WTC11 (cell line): ENCODE results near the gene DMPK. TPM values are rescaled to one million over a fixed set of nuclear protein-coding genes. Genes with fewer than 3 reads are reported as not detected.
A peak's percentile ranks its signal among the peaks of the same experiment; 100 is the strongest.

Source experiments
- ATAC-seq: fragments of 200-7000 bp; cut with Tn5 transposase; 2 replicates; pipeline ENCODE4 v1.10.0; 2021; ENCODE audit warnings: mild to moderate bottlenecking, moderate library complexity
- CTCF ChIA-PET: fragments of 300-600 bp; sonication (Branson Sonifier 250); formaldehyde crosslinking; loops from one replicate; lab custom pipeline; 2021; ENCODE audit warnings: antibody characterized with exemption; lab: Charles Lee
- POLR2A ChIA-PET: fragments of 350-600 bp; sonication (Branson Sonifier 250); formaldehyde crosslinking; loops from one replicate; lab custom pipeline; 2021; ENCODE audit warnings: antibody characterized with exemption; lab: Charles Lee
- DNase-seq: peaks from one replicate; pipeline ENCODE4 v3.0.0; 2021; ENCODE audit warnings: low spot score
- H3K27ac Mint-ChIP-seq: 2 replicates; pipeline ENCODE4 v1.8.0; 2021; ENCODE audit warnings: mixed read lengths
- H3K27me3 Mint-ChIP-seq: 2 replicates; pipeline ENCODE4 v1.8.0; 2021; ENCODE audit warnings: low read depth, mild to moderate bottlenecking, moderate library complexity, mixed read lengths
- H3K36me3 Mint-ChIP-seq: 2 replicates; pipeline ENCODE4 v1.8.0; 2021; ENCODE audit warnings: mixed read lengths
- H3K4me1 Mint-ChIP-seq: 2 replicates; pipeline ENCODE4 v1.8.0; 2022; ENCODE audit warnings: mixed read lengths
- H3K4me3 Mint-ChIP-seq: 2 replicates; pipeline ENCODE4 v1.8.0; 2021; ENCODE audit warnings: mild to moderate bottlenecking, moderate library complexity, mixed read lengths
- H3K9me3 Mint-ChIP-seq: 2 replicates; pipeline ENCODE4 v1.8.0; 2021; ENCODE audit warnings: mixed read lengths
- AFF4 ChIP-seq: sonication (generic); formaldehyde crosslinking; IDR thresholded peaks from 2 replicates; pipeline ENCODE4 v1.8.1; 2023; ENCODE audit warnings: mild to moderate bottlenecking, missing genetic modification reagents, borderline replicate concordance
- ATF1 ChIP-seq: sonication (generic); formaldehyde crosslinking; IDR thresholded peaks from 2 replicates; pipeline ENCODE4 v1.8.1; 2023; ENCODE audit warnings: mild to moderate bottlenecking, moderate library complexity, missing genetic modification reagents
- ATF2 ChIP-seq: sonication (generic); formaldehyde crosslinking; IDR thresholded peaks from 2 replicates; pipeline ENCODE4 v1.8.1; 2022; ENCODE audit warnings: low read depth, missing genetic modification reagents, borderline replicate concordance
- E2F1 ChIP-seq: sonication (generic); formaldehyde crosslinking; IDR thresholded peaks from 2 replicates; pipeline ENCODE4 v1.8.0; 2022; ENCODE audit warnings: mild to moderate bottlenecking, missing genetic modification reagents
- MXD4 ChIP-seq: fragments of 250-450 bp; sonication (Bioruptor Pico); IDR thresholded peaks from 2 replicates; pipeline ENCODE4 v1.8.0; 2021; ENCODE audit warnings: mild to moderate bottlenecking, moderate library complexity, borderline replicate concordance
- NFATC4 ChIP-seq: fragments of 250-450 bp; sonication (Bioruptor Pico); IDR thresholded peaks from 2 replicates; pipeline ENCODE4 v1.9.0; 2021; ENCODE audit warnings: mild to moderate bottlenecking
- NR2C2 ChIP-seq: sonication (generic); formaldehyde crosslinking; IDR thresholded peaks from 2 replicates; pipeline ENCODE4 v1.8.0; 2022; ENCODE audit warnings: mild to moderate bottlenecking, missing genetic modification reagents
- OVOL2 ChIP-seq: fragments of 250-450 bp; sonication (Bioruptor Pico); IDR thresholded peaks from 2 replicates; pipeline ENCODE4 v1.9.0; 2021; ENCODE audit warnings: mild to moderate bottlenecking, borderline replicate concordance
- RELA ChIP-seq: sonication (generic); formaldehyde crosslinking; IDR thresholded peaks from 2 replicates; pipeline ENCODE4 v1.8.1; 2022; ENCODE audit warnings: missing genetic modification reagents, mild to moderate bottlenecking, borderline replicate concordance
- SP1 ChIP-seq: sonication (generic); formaldehyde crosslinking; conservative IDR thresholded peaks from 2 replicates; pipeline ENCODE4 v1.8.1; 2022; ENCODE audit warnings: missing genetic modification reagents
- STAT6 ChIP-seq: sonication (generic); formaldehyde crosslinking; conservative IDR thresholded peaks from 2 replicates; pipeline ENCODE4 v1.8.1; 2023; ENCODE audit warnings: mild to moderate bottlenecking, low read depth, missing genetic modification reagents, moderate library complexity
- TP53 ChIP-seq: sonication (generic); formaldehyde crosslinking; IDR thresholded peaks from 2 replicates; pipeline ENCODE4 v1.8.1; 2023; ENCODE audit warnings: mild to moderate bottlenecking, missing genetic modification reagents
- ZNF423 ChIP-seq: fragments of 250-450 bp; sonication (Bioruptor Pico); IDR thresholded peaks from 2 replicates; pipeline ENCODE4 v2.1.2; 2022; ENCODE audit warnings: mild to moderate bottlenecking, moderate library complexity
- ZNF512 ChIP-seq: sonication (generic); formaldehyde crosslinking; IDR thresholded peaks from 2 replicates; pipeline ENCODE4 v1.8.1; 2022; ENCODE audit warnings: missing genetic modification reagents, borderline replicate concordance
- total RNA-seq: library from RNA; stranded (reverse); gene quantifications from 3 replicates; pipeline ENCODE4 v1.2.3, GENCODE V29; 2021

DMPK gene
- total RNA-seq, 1 experiment from 2014 or later: 42.7 TPM

GRCh38 chr19:45764475-45764874 is 17.8 kb downstream of the DMPK start:
- Mint-ChIP-seq H3K27me3 (peaks cover 4% of the 10 kb centered on the region), H3K4me3 (peak overlapping the region; percentile 48), H3K36me3 (no peaks in the 10 kb centered on the region), H3K9me3 (no peaks in the 10 kb centered on the region), H3K27ac (peak overlapping the region; percentile 57), H3K4me1 (peaks cover 18% of the 10 kb centered on the region)
- DNase-seq (no peak), ATAC-seq (no peak)
- POLR2A ChIA-PET: interaction anchor here (0.6 to 1.8 kb wide), 4 partner anchors 47 to 72 kb away, joined by 3 to 8 read pairs (median 5); partner anchors contain the start of gene QPCTL
- TF ChIP-seq TP53: no peak
- TF ChIP-seq ZNF512 (CRISPR knock-in tag): no peak
- no peak for TF ChIP-seq E2F1
- no peak for TF ChIP-seq RELA (CRISPR knock-in tag)
- CTCF ChIA-PET: interaction anchor here (1.0 to 1.8 kb wide), 6 partner anchors 10 to 72 kb away, joined by 3 to 8 read pairs (median 6); partner anchors contain the start of genes FBXO46, QPCTL and SNRPD2

- ATAC-seq (no peak), DNase-seq (peak; percentile 32)
- H3K4me1 Mint-ChIP-seq: peaks cover 18% of the 10 kb centered on the region
- no peak overlapping the region for H3K27ac Mint-ChIP-seq
- ChIA-PET POLR2A (interaction anchor here (0.6 to 1.8 kb wide), 4 partner anchors 43 to 72 kb away, joined by 3 to 5 read pairs (median 4); partner anchors contain the start of gene QPCTL), CTCF (interaction anchor here (1.0 to 2.9 kb wide), 3 partner anchors 11 to 47 kb away, joined by 3 to 23 read pairs (median 3); no protein-coding TSS in a partner anchor)
- no peak overlapping the region for H3K4me3 Mint-ChIP-seq
- peaks cover 9% of the 10 kb centered on the region for H3K27me3 Mint-ChIP-seq
- H3K36me3 Mint-ChIP-seq: no peaks in the 10 kb centered on the region
- TF ChIP-seq RELA (CRISPR knock-in tag) (0 out of 2 replicates have a peak, but pooled peaks have one; percentile 12), ATF1 (CRISPR knock-in tag) (no peak), NFATC4 (CRISPR knock-in tag) (no peak), NR2C2 (CRISPR knock-in tag) (no peak), OVOL2 (CRISPR knock-in tag) (no peak), MXD4 (CRISPR knock-in tag) (no peak), STAT6 (CRISPR knock-in tag) (no peak), SP1 (CRISPR knock-in tag) (0 out of 2 replicates have a peak, but pooled peaks have one; percentile 19), ZNF423 (CRISPR knock-in tag) (no peak), ATF2 (no peak), AFF4 (CRISPR knock-in tag) (no peak)
- no peaks in the 10 kb centered on the region for H3K9me3 Mint-ChIP-seq
Observed at GRCh38 chr19:45763691-45764294, 18.5 kb downstream of the DMPK start.
